Ascending aorta (tissue), 2 donors: ENCODE measurements around the gene RRP7A. TPM values are rescaled to one million over a fixed set of nuclear protein-coding genes. Genes with fewer than 3 reads are reported as not detected.
"Not testable (repeated sequence)": the region's sequence is repeated elsewhere in the genome, so short reads cannot be mapped to it uniquely, and the experiment has no call there.

ENCODE experiments used
- DNase-seq, 2 donors: peaks; one replicate each; pipeline ENCODE4 v3.0.0-alpha.2; 2019; ENCODE audit warnings: low spot score in 2 of 2
- H3K27ac ChIP-seq, 2 donors: fragments of 200-600 bp; sonication (generic); one replicate each; pipeline ENCODE4 v1.5.1; 2016 to 2017; ENCODE audit warnings: mild to moderate bottlenecking in 1 of 2
- H3K27me3 ChIP-seq: fragments of 200-600 bp; sonication (generic); one replicate; pipeline ENCODE4 v1.5.1; 2017
- H3K36me3 ChIP-seq, 2 donors: fragments of 200-600 bp; sonication (generic); one replicate each; pipeline ENCODE4 v1.5.1; 2016
- H3K4me1 ChIP-seq, 2 donors: fragments of 200-600 bp; sonication (generic); one replicate each; pipeline ENCODE4 v1.5.1; 2016 to 2017; ENCODE audit warnings: mild to moderate bottlenecking in 1 of 2
- H3K4me3 ChIP-seq, 2 donors: fragments of 200-600 bp; sonication (generic); one replicate each; pipeline ENCODE4 v1.5.1; 2016 to 2017; ENCODE audit warnings: mild to moderate bottlenecking in 1 of 2
- H3K9me3 ChIP-seq, 2 donors: fragments of 200-600 bp; sonication (generic); one replicate each; pipeline ENCODE4 v1.5.1; 2016
- intact Hi-C: fragments of 100-400 bp; cut with DNase I; formaldehyde crosslinking; loops from one replicate; pipeline ENCODE4 v1.15.1; 2023
- total RNA-seq: library from RNA; depleted of rRNA; stranded (reverse); fragments of >200 nt; gene quantifications from one replicate; pipeline ENCODE4 v1.1.0, GENCODE V29; 2016
- TF ChIP-seq, protein P1 (sequence below), 3 experiments: fragments of 200-600 bp in 2 of 3; fragments of 450-650 bp in 1 of 3; sonication (generic) in 2 of 3; IDR thresholded peaks; one replicate each; pipeline ENCODE4 v1.5.1; 2016 to 2019; ENCODE audit warnings: antibody characterized with exemption in 3 of 3, mild to moderate bottlenecking in 1 of 3, moderate library complexity in 1 of 3

Gene RRP7A
- total RNA-seq, 1 donor from 2014 or later: 50.0 TPM

DNA sequence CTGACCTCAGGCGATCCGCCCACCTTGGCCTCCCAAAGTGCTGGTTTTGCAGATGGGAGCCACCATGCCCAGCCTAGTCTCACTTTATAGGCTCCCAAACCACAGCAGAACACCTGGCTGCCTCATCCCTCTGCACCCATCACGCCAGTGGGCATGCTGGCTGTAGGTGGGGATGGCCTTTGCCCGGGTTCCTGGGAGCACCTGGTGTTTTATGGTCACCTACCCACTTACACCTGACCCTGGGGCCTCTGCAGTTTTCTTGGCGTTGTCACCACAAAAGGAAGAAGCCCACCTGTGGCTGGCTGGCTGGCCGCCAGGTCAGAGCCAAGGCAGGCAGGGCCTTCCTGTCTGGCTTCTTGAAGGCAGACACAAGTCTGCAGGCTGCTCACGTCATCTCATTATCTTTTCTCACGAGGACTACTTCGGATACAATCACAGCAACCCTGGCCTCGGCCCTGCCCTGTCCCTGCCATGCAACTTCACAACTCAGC lies 8.2 kb downstream of the RRP7A start:
- DNase-seq: no peak
- H3K4me1 ChIP-seq: no peaks in the 10 kb centered on the region
- intact Hi-C loops: no loop called here
- TF ChIP-seq, protein P1, sequence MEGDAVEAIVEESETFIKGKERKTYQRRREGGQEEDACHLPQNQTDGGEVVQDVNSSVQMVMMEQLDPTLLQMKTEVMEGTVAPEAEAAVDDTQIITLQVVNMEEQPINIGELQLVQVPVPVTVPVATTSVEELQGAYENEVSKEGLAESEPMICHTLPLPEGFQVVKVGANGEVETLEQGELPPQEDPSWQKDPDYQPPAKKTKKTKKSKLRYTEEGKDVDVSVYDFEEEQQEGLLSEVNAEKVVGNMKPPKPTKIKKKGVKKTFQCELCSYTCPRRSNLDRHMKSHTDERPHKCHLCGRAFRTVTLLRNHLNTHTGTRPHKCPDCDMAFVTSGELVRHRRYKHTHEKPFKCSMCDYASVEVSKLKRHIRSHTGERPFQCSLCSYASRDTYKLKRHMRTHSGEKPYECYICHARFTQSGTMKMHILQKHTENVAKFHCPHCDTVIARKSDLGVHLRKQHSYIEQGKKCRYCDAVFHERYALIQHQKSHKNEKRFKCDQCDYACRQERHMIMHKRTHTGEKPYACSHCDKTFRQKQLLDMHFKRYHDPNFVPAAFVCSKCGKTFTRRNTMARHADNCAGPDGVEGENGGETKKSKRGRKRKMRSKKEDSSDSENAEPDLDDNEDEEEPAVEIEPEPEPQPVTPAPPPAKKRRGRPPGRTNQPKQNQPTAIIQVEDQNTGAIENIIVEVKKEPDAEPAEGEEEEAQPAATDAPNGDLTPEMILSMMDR (IDR thresholded peaks at IDR 0.05): no peak
- H3K27me3 ChIP-seq: no peaks in the 10 kb centered on the region
- H3K4me3 ChIP-seq: no peak overlapping the region
- H3K36me3 ChIP-seq: peaks cover 22 to 32% of the 10 kb centered on the region in 2 donors
- H3K9me3 ChIP-seq: no peaks in the 10 kb centered on the region
- no peak overlapping the region for H3K27ac ChIP-seq

- intact Hi-C loops: no loop called here
- no peaks in the 10 kb centered on the region for H3K27me3 ChIP-seq
- DNase-seq: no peak
- peaks cover 15 to 18% of the 10 kb centered on the region in 2 donors for H3K36me3 ChIP-seq
- TF ChIP-seq, protein P1 (IDR thresholded peaks at IDR 0.05): no peak
- no peak overlapping the region for H3K4me3 ChIP-seq
- no peaks in the 10 kb centered on the region for H3K4me1 ChIP-seq
- no peak overlapping the region for H3K27ac ChIP-seq
- H3K9me3 ChIP-seq: no peaks in the 10 kb centered on the region
Measured at GRCh38 chr22:42509548-42509947, 10.0 kb downstream of the RRP7A start.

- H3K4me1 ChIP-seq, intact Hi-C loops, H3K27ac ChIP-seq, H3K27me3 ChIP-seq, H3K4me3 ChIP-seq, H3K9me3 ChIP-seq, DNase-seq: not testable (repeated sequence)
- H3K36me3 ChIP-seq: peaks cover 12% of the 10 kb centered on the region in 2 donors
Measured at GRCh38 chr22:42508975-42509364, 10.6 kb downstream of the RRP7A start.

GRCh38 chr22:42508327-42508974 lies 11.1 kb downstream of the RRP7A start:
- intact Hi-C loops, H3K4me1 ChIP-seq, H3K9me3 ChIP-seq, H3K27ac ChIP-seq, H3K27me3 ChIP-seq, DNase-seq, H3K4me3 ChIP-seq: not testable (repeated sequence)
- peaks cover 12% of the 10 kb centered on the region in 2 donors for H3K36me3 ChIP-seq

- intact Hi-C loops: no loop called here
- no peak for DNase-seq
- peaks cover 0 to 4% of the 10 kb centered on the region in 2 donors for H3K4me1 ChIP-seq
Measured at GRCh38 chr22:42500836-42501179, 18.8 kb downstream of the RRP7A start.

DNA sequence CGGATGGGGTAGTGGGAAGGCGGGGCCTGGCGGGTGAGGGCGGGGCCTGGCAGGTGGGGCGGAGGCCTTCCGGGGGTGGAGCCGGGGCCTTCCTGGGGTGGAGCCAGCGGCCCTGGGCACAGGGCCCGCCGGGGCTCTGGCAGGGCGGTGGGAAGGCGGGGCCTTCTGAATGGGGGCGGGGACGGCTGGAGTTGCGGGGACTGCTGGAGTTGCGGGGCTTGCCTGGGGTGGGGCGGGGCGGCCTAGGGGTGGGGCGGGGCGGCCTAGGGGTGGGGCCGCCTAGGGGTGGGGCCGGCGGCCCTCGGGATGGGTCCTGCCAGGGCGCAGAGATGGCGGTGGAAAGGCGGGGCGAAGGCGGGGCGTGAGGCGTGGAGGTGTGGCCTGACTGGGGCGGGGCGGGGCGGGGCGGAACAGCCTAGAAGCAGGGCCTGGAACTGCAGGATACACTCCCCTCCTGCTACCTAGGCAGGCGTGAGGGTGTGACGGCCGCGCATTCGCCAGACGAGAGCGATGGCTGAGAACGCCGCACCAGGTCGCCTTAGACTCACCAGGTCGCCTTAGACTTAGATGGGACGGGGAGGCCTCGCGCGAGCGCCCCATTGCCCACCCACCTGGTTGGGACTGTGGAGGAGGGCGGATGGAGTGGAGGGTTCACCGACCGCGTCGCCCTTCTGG lies 19.3 kb downstream of the RRP7A start:
- peak; percentile 33 to 83 for DNase-seq
- Histone ChIP-seq H3K36me3 (no peaks in the 10 kb centered on the region), H3K9me3 (no peaks in the 10 kb centered on the region), H3K4me1 (peaks cover 0 to 4% of the 10 kb centered on the region in 2 donors), H3K27me3 (no peaks in the 10 kb centered on the region), H3K27ac (no peak overlapping the region), H3K4me3 (peak overlapping the region; percentile 45 to 55)
- TF ChIP-seq, protein P1 (IDR thresholded peaks at IDR 0.05): no peak
- intact Hi-C loops: no loop called here

More at GRCh38 chr22:42500836-42501179, 18.8 kb downstream of the RRP7A start:
- TF ChIP-seq, protein P1 (IDR thresholded peaks at IDR 0.05): no peak
- H3K9me3 ChIP-seq: no peaks in the 10 kb centered on the region
- no peaks in the 10 kb centered on the region for H3K36me3 ChIP-seq
- H3K4me3 ChIP-seq: peak overlapping the region; percentile 45 to 55
- no peak overlapping the region for H3K27ac ChIP-seq
- no peaks in the 10 kb centered on the region for H3K27me3 ChIP-seq

DNA sequence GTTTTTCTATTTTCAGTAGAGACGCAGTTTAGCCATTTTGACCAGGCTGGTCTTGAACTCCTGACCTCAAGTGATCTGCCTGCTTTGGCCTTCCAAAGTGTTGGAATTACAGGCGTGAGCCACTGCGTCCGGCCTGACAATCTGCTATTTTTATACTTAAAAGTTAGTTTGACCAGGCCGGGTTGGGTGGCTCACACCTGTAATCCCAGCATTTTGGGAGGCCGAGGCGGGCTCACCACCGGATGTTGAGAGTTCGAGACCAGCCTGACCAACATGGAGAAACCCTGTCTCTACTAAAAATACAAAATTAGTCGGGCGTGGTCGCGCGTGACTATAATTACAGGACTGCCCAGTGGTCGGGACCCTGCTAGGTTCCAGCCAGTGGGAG lies 19.8 kb downstream of the RRP7A start:
- H3K27ac ChIP-seq, H3K36me3 ChIP-seq, H3K4me1 ChIP-seq, DNase-seq, H3K27me3 ChIP-seq, intact Hi-C loops, H3K9me3 ChIP-seq: not testable (repeated sequence)
- peak overlapping the region; percentile 45 to 55 for H3K4me3 ChIP-seq

DNA sequence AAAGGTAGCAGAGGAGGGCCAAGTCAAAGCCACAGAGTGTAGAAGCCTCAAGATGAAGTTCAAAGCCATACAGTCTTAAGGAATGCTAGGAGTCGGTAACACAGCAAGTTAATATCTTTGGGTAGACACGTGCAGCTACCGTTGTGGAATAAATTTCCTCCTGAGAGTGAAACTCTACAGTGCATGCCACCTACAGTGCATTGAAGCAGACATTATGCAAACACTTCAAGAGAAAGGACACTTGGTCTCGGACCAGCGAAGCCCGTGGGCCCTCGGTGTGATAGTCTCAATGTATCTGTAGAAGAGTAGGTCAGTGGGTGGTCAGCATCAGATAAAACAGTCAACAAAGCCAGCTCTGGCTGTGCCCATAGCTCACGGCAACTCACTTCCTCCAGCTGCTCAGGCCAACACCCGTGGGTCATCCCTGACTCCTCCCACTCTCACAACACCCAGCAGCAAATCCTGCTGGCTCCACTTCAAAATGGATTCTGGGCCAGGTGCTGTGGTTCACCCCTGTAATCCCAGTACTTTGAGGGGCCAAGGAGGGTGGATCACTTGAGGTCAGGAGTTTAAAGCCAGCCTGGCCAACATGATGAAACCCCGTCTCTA lies 24.0 kb downstream of the RRP7A start:
- H3K27me3 ChIP-seq, intact Hi-C loops, H3K4me1 ChIP-seq, H3K36me3 ChIP-seq, H3K27ac ChIP-seq, H3K9me3 ChIP-seq, H3K4me3 ChIP-seq, DNase-seq: not testable (repeated sequence)
